ENCODE results near the gene MYBPHL.
A peak's percentile ranks its signal among the peaks of the same experiment; 100 is the strongest.

Gene MYBPHL

GRCh38 chr1:109248444-109248796 lies 58.4 kb downstream of the MYBPHL start:
- Mint-ChIP-seq H3K4me3 (peak overlapping the region; percentile 72), H3K36me3 (ENCODE audit: insufficient read depth) (peaks cover 4% of the 10 kb centered on the region), H3K27me3 (no peaks in the 10 kb centered on the region), H3K9me3 (no peaks in the 10 kb centered on the region), H3K27ac (ENCODE audit: low read depth) (no peak overlapping the region), H3K4me1 (peaks cover 26% of the 10 kb centered on the region)
- ATAC-seq (replicated peaks; ENCODE audit: extremely low read depth, poor library complexity, severe bottlenecking) = no peak
- no peak for DNase-seq (ENCODE audit: low spot score in 2 of 2)

- no peak for ATAC-seq (replicated peaks; ENCODE audit: extremely low read depth, poor library complexity, severe bottlenecking)
- peaks cover 4% of the 10 kb centered on the region for H3K36me3 Mint-ChIP-seq (ENCODE audit: insufficient read depth)
- H3K4me1 Mint-ChIP-seq = peaks cover 21% of the 10 kb centered on the region
- H3K27ac Mint-ChIP-seq (ENCODE audit: low read depth) = no peak overlapping the region
- no peak for DNase-seq (ENCODE audit: low spot score in 2 of 2)
- no peak overlapping the region for H3K4me3 Mint-ChIP-seq
- H3K9me3 Mint-ChIP-seq = no peaks in the 10 kb centered on the region
- H3K27me3 Mint-ChIP-seq = no peaks in the 10 kb centered on the region
Observed at GRCh38 chr1:109247401-109248365, 59.1 kb downstream of the MYBPHL start.

GRCh38 chr1:109246141-109246551 lies 60.7 kb downstream of the MYBPHL start:
- Mint-ChIP-seq H3K27me3 (no peaks in the 10 kb centered on the region), H3K9me3 (no peaks in the 10 kb centered on the region), H3K36me3 (ENCODE audit: insufficient read depth) (peaks cover 2% of the 10 kb centered on the region), H3K27ac (ENCODE audit: low read depth) (no peak overlapping the region), H3K4me3 (no peak overlapping the region), H3K4me1 (peaks cover 28% of the 10 kb centered on the region)
- ATAC-seq (replicated peaks; ENCODE audit: extremely low read depth, poor library complexity, severe bottlenecking) = no peak
- no peak for DNase-seq (ENCODE audit: low spot score in 2 of 2)

GRCh38 chr1:109243860-109244552 lies 62.8 kb downstream of the MYBPHL start:
- Mint-ChIP-seq H3K4me3 (no peak overlapping the region), H3K27ac (ENCODE audit: low read depth) (no peak overlapping the region)
- ATAC-seq (replicated peaks; ENCODE audit: extremely low read depth, poor library complexity, severe bottlenecking) = no peak

DNA sequence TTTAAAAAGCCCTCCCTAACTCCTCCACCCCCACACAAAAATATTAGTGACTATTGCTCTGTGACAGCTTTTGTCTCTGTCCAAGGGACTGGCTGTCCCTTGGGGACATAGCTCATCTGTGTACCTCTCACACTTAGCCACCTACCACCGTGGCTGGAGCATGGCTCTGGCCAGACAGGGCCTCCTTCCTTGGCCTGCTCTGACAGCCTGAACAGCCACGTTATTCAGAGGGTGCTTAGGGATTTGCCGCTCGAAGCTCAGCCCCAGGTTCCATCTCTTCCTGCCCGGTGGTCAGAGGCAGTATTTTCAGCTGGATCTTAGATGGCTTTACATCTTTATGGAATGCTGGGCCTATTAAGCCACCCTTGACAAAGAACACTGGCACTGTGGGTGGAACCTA lies 63.6 kb downstream of the MYBPHL start:
- Mint-ChIP-seq H3K27ac (ENCODE audit: low read depth) (no peak overlapping the region), H3K4me1 (peaks cover 18% of the 10 kb centered on the region), H3K4me3 (no peak overlapping the region), H3K27me3 (no peaks in the 10 kb centered on the region), H3K36me3 (ENCODE audit: insufficient read depth) (peaks cover 5% of the 10 kb centered on the region), H3K9me3 (no peaks in the 10 kb centered on the region)
- DNase-seq (ENCODE audit: low spot score in 2 of 2) (no peak), ATAC-seq (replicated peaks; ENCODE audit: extremely low read depth, poor library complexity, severe bottlenecking) (no peak)

More at GRCh38 chr1:109243860-109244552, 62.8 kb downstream of the MYBPHL start:
- peaks cover 4% of the 10 kb centered on the region for H3K36me3 Mint-ChIP-seq (ENCODE audit: insufficient read depth)
- H3K27me3 Mint-ChIP-seq = no peaks in the 10 kb centered on the region
- DNase-seq (ENCODE audit: low spot score in 2 of 2) = no peak
- H3K9me3 Mint-ChIP-seq = no peaks in the 10 kb centered on the region
- peaks cover 20% of the 10 kb centered on the region for H3K4me1 Mint-ChIP-seq

DNA sequence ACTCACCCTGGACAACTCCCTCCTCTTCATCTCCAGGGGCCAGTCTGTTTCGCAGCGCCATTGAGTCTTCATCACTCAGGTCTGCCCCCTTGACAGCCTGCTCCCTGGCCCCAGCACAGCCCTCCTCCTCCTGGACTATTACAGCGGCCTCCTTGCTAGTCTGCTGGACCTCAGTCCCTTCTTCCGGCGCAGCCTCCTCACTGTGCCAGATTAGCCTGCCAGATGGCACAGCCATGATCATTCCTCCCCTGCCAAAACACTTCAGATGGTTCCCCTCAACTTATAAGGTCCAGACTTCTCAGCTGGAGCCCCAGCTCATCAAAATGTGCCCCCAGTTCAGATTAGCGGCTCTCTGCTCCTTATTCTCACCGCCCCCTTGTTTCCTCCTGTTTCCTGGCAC lies 64.4 kb downstream of the MYBPHL start:
- H3K4me1 Mint-ChIP-seq = peaks cover 18% of the 10 kb centered on the region
- peaks cover 8% of the 10 kb centered on the region for H3K36me3 Mint-ChIP-seq (ENCODE audit: insufficient read depth)
- no peak overlapping the region for H3K4me3 Mint-ChIP-seq
- peak overlapping the region; percentile 33 for H3K27ac Mint-ChIP-seq (ENCODE audit: low read depth)
- ATAC-seq (replicated peaks; ENCODE audit: extremely low read depth, poor library complexity, severe bottlenecking) (no peak), DNase-seq (ENCODE audit: low spot score in 2 of 2) (no peak)
- H3K27me3 Mint-ChIP-seq = no peaks in the 10 kb centered on the region
- H3K9me3 Mint-ChIP-seq = no peaks in the 10 kb centered on the region

All from central memory CD8-positive, alpha-beta T cell (primary cell).